Measurements from ENCODE around the gene UBE4B. TPM values are rescaled to one million over a fixed set of nuclear protein-coding genes. Genes with fewer than 3 reads are reported as not detected.
A peak's percentile ranks its signal among the peaks of the same experiment; 100 is the strongest.
"Not testable (repeated sequence)": the region's sequence is repeated elsewhere in the genome, so short reads cannot be mapped to it uniquely, and the experiment has no call there.

Gene UBE4B
- total and polyA plus RNA-seq, 8 donors = 38.0 to 54.1 (median 48.3) TPM

- DNase-seq = peak in 1 of 4 donors; percentile 11
- Histone ChIP-seq H3K27ac (no peak overlapping the region), H3K9me3 (no peaks in the 10 kb centered on the region), H3K27me3 (peaks cover 33 to 99% of the 10 kb centered on the region in 2 donors), H3K4me1 (peaks cover 4 to 17% of the 10 kb centered on the region in 2 donors), H3K4me3 (no peak overlapping the region), H3K36me3 (no peaks in the 10 kb centered on the region)
- TF ChIP-seq, protein P1, sequence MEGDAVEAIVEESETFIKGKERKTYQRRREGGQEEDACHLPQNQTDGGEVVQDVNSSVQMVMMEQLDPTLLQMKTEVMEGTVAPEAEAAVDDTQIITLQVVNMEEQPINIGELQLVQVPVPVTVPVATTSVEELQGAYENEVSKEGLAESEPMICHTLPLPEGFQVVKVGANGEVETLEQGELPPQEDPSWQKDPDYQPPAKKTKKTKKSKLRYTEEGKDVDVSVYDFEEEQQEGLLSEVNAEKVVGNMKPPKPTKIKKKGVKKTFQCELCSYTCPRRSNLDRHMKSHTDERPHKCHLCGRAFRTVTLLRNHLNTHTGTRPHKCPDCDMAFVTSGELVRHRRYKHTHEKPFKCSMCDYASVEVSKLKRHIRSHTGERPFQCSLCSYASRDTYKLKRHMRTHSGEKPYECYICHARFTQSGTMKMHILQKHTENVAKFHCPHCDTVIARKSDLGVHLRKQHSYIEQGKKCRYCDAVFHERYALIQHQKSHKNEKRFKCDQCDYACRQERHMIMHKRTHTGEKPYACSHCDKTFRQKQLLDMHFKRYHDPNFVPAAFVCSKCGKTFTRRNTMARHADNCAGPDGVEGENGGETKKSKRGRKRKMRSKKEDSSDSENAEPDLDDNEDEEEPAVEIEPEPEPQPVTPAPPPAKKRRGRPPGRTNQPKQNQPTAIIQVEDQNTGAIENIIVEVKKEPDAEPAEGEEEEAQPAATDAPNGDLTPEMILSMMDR (IDR thresholded peaks at IDR 0.05) = no peak
- no peak for ATAC-seq
- intact Hi-C loops (cut with DNase I) = no loop called here
These were observed 31.6 kb upstream of the UBE4B start for GRCh38 chr1:10001016-10001665.

GRCh38 chr1:10005248-10005647 lies 27.5 kb upstream of the UBE4B start:
- H3K4me3 ChIP-seq; H3K4me1 ChIP-seq; intact Hi-C loops (cut with DNase I); ATAC-seq; H3K27ac ChIP-seq; H3K9me3 ChIP-seq; H3K36me3 ChIP-seq: not testable (repeated sequence)
- H3K27me3 ChIP-seq = peaks cover 13 to 61% of the 10 kb centered on the region in 2 donors
- peak in 1 of 4 donors; percentile 6 for DNase-seq

DNA sequence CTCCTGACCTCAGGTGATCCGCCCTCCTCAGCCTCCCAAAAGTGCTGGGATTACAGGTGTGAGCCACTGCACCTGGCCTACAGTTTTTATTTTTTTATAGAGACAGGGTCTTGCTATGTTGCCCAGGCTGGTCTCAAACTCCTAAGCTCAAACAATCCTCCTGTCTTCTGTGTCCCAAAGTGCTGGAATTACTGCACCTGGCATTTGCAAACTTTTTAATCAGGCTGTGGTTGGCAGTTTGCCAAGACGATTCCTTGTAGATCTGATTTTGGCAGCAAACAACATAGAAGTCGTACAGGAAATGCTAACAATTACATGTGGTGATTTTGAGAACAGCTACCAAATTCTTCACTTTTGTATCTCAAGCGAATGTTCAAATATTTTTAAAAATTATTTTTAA lies 25.6 kb upstream of the UBE4B start:
- H3K36me3 ChIP-seq = no peaks in the 10 kb centered on the region
- no peaks in the 10 kb centered on the region for H3K4me1 ChIP-seq
- no peak overlapping the region for H3K4me3 ChIP-seq
- H3K9me3 ChIP-seq = no peaks in the 10 kb centered on the region
- no peak for DNase-seq
- TF ChIP-seq, protein P1 (IDR thresholded peaks at IDR 0.05) = no peak
- no peak overlapping the region for H3K27ac ChIP-seq
- peaks cover 6 to 42% of the 10 kb centered on the region in 2 donors for H3K27me3 ChIP-seq
- intact Hi-C loops (cut with DNase I) = no loop called here
- ATAC-seq = no peak

DNA sequence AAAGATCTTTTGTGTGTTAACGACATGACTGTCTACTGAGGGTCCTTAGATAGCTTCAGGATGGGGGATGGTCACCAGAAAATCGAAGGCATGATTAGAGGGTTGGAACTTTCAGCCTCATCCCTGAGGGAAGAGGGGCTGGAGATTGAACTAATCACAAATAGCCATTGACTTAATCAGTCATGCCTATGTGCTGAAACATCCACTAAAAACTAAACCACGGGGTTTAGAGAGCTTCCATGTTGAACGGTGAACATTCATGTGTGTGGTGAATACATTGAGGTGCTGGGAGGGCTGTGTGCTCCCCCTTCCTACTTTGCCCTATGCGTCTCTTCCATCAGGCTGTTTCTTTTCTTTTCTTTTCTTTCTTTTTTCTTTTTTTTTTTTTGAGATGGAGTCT lies 18.7 kb upstream of the UBE4B start:
- no peaks in the 10 kb centered on the region for H3K4me1 ChIP-seq
- DNase-seq = no peak
- H3K36me3 ChIP-seq = no peaks in the 10 kb centered on the region
- H3K27me3 ChIP-seq = no peaks in the 10 kb centered on the region
- TF ChIP-seq, protein P1 (IDR thresholded peaks at IDR 0.05) = no peak
- H3K9me3 ChIP-seq = no peaks in the 10 kb centered on the region
- no peak for ATAC-seq
- no peak overlapping the region for H3K4me3 ChIP-seq
- no peak overlapping the region for H3K27ac ChIP-seq
- intact Hi-C loops (cut with DNase I) = no loop called here

- ATAC-seq (no peak), DNase-seq (no peak)
- TF ChIP-seq, protein P1 (IDR thresholded peaks at IDR 0.05) = no peak
- no peak overlapping the region for H3K27ac ChIP-seq
- intact Hi-C loops (cut with DNase I) = no loop called here
- H3K4me1 ChIP-seq = peaks cover 0 to 8% of the 10 kb centered on the region in 2 donors
- no peaks in the 10 kb centered on the region for H3K27me3 ChIP-seq
- no peaks in the 10 kb centered on the region for H3K9me3 ChIP-seq
- no peak overlapping the region for H3K4me3 ChIP-seq
- no peaks in the 10 kb centered on the region for H3K36me3 ChIP-seq
These were observed 13.2 kb upstream of the UBE4B start for GRCh38 chr1:10019561-10019960.

- H3K4me1 ChIP-seq = peaks cover 0 to 8% of the 10 kb centered on the region in 2 donors
- H3K9me3 ChIP-seq = no peaks in the 10 kb centered on the region
- H3K4me3 ChIP-seq = no peak overlapping the region
- ATAC-seq (no peak), DNase-seq (no peak)
- no peaks in the 10 kb centered on the region for H3K27me3 ChIP-seq
- TF ChIP-seq, protein P1 (IDR thresholded peaks at IDR 0.05) = no peak
- H3K36me3 ChIP-seq = no peaks in the 10 kb centered on the region
- H3K27ac ChIP-seq = no peak overlapping the region
- intact Hi-C loops (cut with DNase I) = no loop called here
These were observed 12.7 kb upstream of the UBE4B start for GRCh38 chr1:10020086-10020485.

- ATAC-seq; H3K27ac ChIP-seq; H3K9me3 ChIP-seq; H3K4me1 ChIP-seq; H3K36me3 ChIP-seq; DNase-seq; intact Hi-C loops (cut with DNase I); H3K27me3 ChIP-seq; H3K4me3 ChIP-seq: not testable (repeated sequence)
These were observed 12.1 kb upstream of the UBE4B start for GRCh38 chr1:10020678-10021077.

DNA sequence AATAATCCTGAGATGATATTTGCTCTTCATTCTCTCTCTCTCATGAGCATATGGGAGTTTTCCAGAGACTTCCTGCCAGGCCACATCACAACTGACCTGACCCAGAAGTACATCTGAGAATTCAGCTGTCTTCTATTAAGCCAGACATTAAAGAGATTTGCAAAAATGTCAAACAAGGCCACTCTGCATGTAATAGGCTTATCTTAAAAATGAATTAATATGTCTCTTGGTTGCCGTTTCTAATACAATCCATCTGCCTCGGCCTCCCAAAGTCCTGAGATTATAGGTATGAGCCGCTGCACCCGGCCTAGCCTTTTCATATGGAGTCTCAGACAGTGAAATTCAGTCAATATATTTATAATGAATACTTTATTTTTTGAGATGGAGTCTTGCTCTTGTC lies 10.8 kb upstream of the UBE4B start:
- intact Hi-C loops (cut with DNase I); ATAC-seq; H3K4me3 ChIP-seq; H3K36me3 ChIP-seq; H3K4me1 ChIP-seq; H3K27me3 ChIP-seq; H3K27ac ChIP-seq; H3K9me3 ChIP-seq; DNase-seq: not testable (repeated sequence)
